ENCODE results near the gene NDST3.

- TF ChIP-seq CTCF (conservative IDR thresholded peaks at IDR 0.05; ENCODE audit: low read depth, low read length) (no peak), EZH2 (IDR thresholded peaks at IDR 0.05; ENCODE audit: low read length, unreplicated experiment) (no peak)
Observed at GRCh38 chr4:118047043-118047442, 12.8 kb downstream of the NDST3 start.
